ENCODE results near the gene PDE7B.

PDE7B gene

GRCh38 chr6:135938576-135939207 is 87.2 kb downstream of the PDE7B start:
- DNase-seq = no peak

GRCh38 chr6:135939208-135939591 is 87.7 kb downstream of the PDE7B start:
- no peak for DNase-seq

- no peak for DNase-seq
Observed at GRCh38 chr6:135940616-135941167, 89.2 kb downstream of the PDE7B start.

GRCh38 chr6:135941275-135942025 is 89.9 kb downstream of the PDE7B start:
- DNase-seq = no peak

GRCh38 chr6:135944120-135944519 is 92.6 kb downstream of the PDE7B start:
- no peak for DNase-seq

- DNase-seq = no peak
Observed at GRCh38 chr6:135946674-135947073, 95.2 kb downstream of the PDE7B start.

- DNase-seq = no peak
Observed at GRCh38 chr6:135950669-135951068, 99.2 kb downstream of the PDE7B start.

GRCh38 chr6:135951169-135951568 is 99.7 kb downstream of the PDE7B start:
- no peak for DNase-seq

GRCh38 chr6:135953818-135954217 is 102.3 kb downstream of the PDE7B start:
- DNase-seq = no peak

- no peak for DNase-seq
Observed at GRCh38 chr6:135955099-135955498, 103.6 kb downstream of the PDE7B start.

GRCh38 chr6:135962731-135963130 is 111.2 kb downstream of the PDE7B start:
- DNase-seq = no peak

- DNase-seq = no peak
Observed at GRCh38 chr6:135970750-135971149, 119.2 kb downstream of the PDE7B start.

- DNase-seq = no peak
Observed at GRCh38 chr6:135971351-135971750, 119.8 kb downstream of the PDE7B start.

GRCh38 chr6:135972150-135972549 is 120.6 kb downstream of the PDE7B start:
- DNase-seq = no peak

- DNase-seq = no peak
Observed at GRCh38 chr6:135972586-135972985, 121.1 kb downstream of the PDE7B start.

- DNase-seq = no peak
Observed at GRCh38 chr6:135974426-135974825, 122.9 kb downstream of the PDE7B start.

GRCh38 chr6:135976585-135976984 is 125.1 kb downstream of the PDE7B start:
- DNase-seq = no peak

GRCh38 chr6:135983093-135983492 is 131.6 kb downstream of the PDE7B start:
- no peak for DNase-seq

GRCh38 chr6:135983718-135984343 is 132.3 kb downstream of the PDE7B start:
- no peak for DNase-seq

- no peak for DNase-seq
Observed at GRCh38 chr6:135985471-135985870, 134.0 kb downstream of the PDE7B start.

- DNase-seq = no peak
Observed at GRCh38 chr6:135987226-135987625, 135.7 kb downstream of the PDE7B start.

GRCh38 chr6:135990439-135990838 is 138.9 kb downstream of the PDE7B start:
- no peak for DNase-seq

- no peak for DNase-seq
Observed at GRCh38 chr6:135990855-135991464, 139.5 kb downstream of the PDE7B start.

Measured in NCI-H2107 (cell line).